ENCODE data around the gene PGBD1. TPM values are rescaled to one million over a fixed set of nuclear protein-coding genes. Genes with fewer than 3 reads are reported as not detected.

Gene PGBD1
- total RNA-seq, 2 donors from 2014 or later = 8.7 to 10.8 TPM

- WGBS, 2 experiments (ENCODE audit: insufficient coverage in 1 of 2, insufficient read length in 1 of 2) = 91 to 96% methylated on average over 2 to 3 of the region's 3 CpGs
- no peaks in the 10 kb centered on the region for H3K27me3 ChIP-seq (ENCODE audit: control insufficient read depth, insufficient read depth, low read length, poor library complexity, severe bottlenecking)
- H3K27ac ChIP-seq (ENCODE audit: low read depth, low read length) = no peak overlapping the region
- TF ChIP-seq CTCF (conservative IDR thresholded peaks at IDR 0.05) = no peak
- Mint-ChIP-seq H3K27ac (no peak overlapping the region), H3K9me3 (peaks cover 51% of the 10 kb centered on the region), H3K4me1 (peaks cover 13% of the 10 kb centered on the region), H3K4me3 (no peak overlapping the region), H3K27me3 (ENCODE audit: insufficient read depth) (no peaks in the 10 kb centered on the region), H3K36me3 (ENCODE audit: low read depth) (peaks cover 67% of the 10 kb centered on the region)
- peaks cover 15% of the 10 kb centered on the region for H3K4me1 ChIP-seq (ENCODE audit: control insufficient read depth, insufficient read depth, low read length)
- H3K36me3 ChIP-seq (ENCODE audit: control insufficient read depth, insufficient read depth, low read length) = peaks cover 70% of the 10 kb centered on the region
- peak overlapping the region; percentile 37 for H3K4me3 ChIP-seq (ENCODE audit: low read length)
- peaks cover 33% of the 10 kb centered on the region for H3K9me3 ChIP-seq (ENCODE audit: control insufficient read depth, low read length)
- peak; percentile 59 for DNase-seq
- H3K9ac ChIP-seq (ENCODE audit: extremely low read depth, low read length, poor library complexity, severe bottlenecking) = no peak overlapping the region
These were observed 45.4 kb upstream of the PGBD1 start for GRCh38 chr6:28235912-28236452.

- H3K9me3 ChIP-seq (ENCODE audit: control insufficient read depth, low read length) = peaks cover 13% of the 10 kb centered on the region
- no peak for DNase-seq
- H3K9me3 Mint-ChIP-seq = peaks cover 15% of the 10 kb centered on the region
- peaks cover 46% of the 10 kb centered on the region for H3K36me3 ChIP-seq (ENCODE audit: control insufficient read depth, insufficient read depth, low read length)
- H3K36me3 Mint-ChIP-seq (ENCODE audit: low read depth) = peaks cover 39% of the 10 kb centered on the region
- no peaks in the 10 kb centered on the region for H3K27me3 Mint-ChIP-seq (ENCODE audit: insufficient read depth)
- 100% methylated on average over 1 of the region's 1 CpG for WGBS, 2 experiments (ENCODE audit: insufficient coverage in 1 of 2, insufficient read length in 1 of 2)
- TF ChIP-seq CTCF (conservative IDR thresholded peaks at IDR 0.05) = no peak
- H3K27ac Mint-ChIP-seq = no peak overlapping the region
- H3K27ac ChIP-seq (ENCODE audit: low read depth, low read length) = no peak overlapping the region
- H3K4me3 Mint-ChIP-seq = no peak overlapping the region
- H3K9ac ChIP-seq (ENCODE audit: extremely low read depth, low read length, poor library complexity, severe bottlenecking) = no peak overlapping the region
- no peaks in the 10 kb centered on the region for H3K27me3 ChIP-seq (ENCODE audit: control insufficient read depth, insufficient read depth, low read length, poor library complexity, severe bottlenecking)
- peaks cover 14% of the 10 kb centered on the region for H3K4me1 ChIP-seq (ENCODE audit: control insufficient read depth, insufficient read depth, low read length)
- H3K4me3 ChIP-seq (ENCODE audit: low read length) = no peak overlapping the region
- H3K4me1 Mint-ChIP-seq = peaks cover 13% of the 10 kb centered on the region
These were observed 41.7 kb upstream of the PGBD1 start for GRCh38 chr6:28239636-28240035.

GRCh38 chr6:28240471-28240870, 40.9 kb upstream of the PGBD1 start:
- peaks cover 13% of the 10 kb centered on the region for H3K9me3 ChIP-seq (ENCODE audit: control insufficient read depth, low read length)
- no peak overlapping the region for H3K27ac Mint-ChIP-seq
- DNase-seq = no peak
- peaks cover 7% of the 10 kb centered on the region for H3K4me1 Mint-ChIP-seq
- no peaks in the 10 kb centered on the region for H3K27me3 ChIP-seq (ENCODE audit: control insufficient read depth, insufficient read depth, low read length, poor library complexity, severe bottlenecking)
- TF ChIP-seq CTCF (conservative IDR thresholded peaks at IDR 0.05) = no peak
- H3K9me3 Mint-ChIP-seq = peaks cover 9% of the 10 kb centered on the region
- H3K4me3 Mint-ChIP-seq = no peak overlapping the region
- no peak overlapping the region for H3K9ac ChIP-seq (ENCODE audit: extremely low read depth, low read length, poor library complexity, severe bottlenecking)
- H3K36me3 Mint-ChIP-seq (ENCODE audit: low read depth) = peaks cover 39% of the 10 kb centered on the region
- H3K27me3 Mint-ChIP-seq (ENCODE audit: insufficient read depth) = no peaks in the 10 kb centered on the region
- H3K4me1 ChIP-seq (ENCODE audit: control insufficient read depth, insufficient read depth, low read length) = peaks cover 10% of the 10 kb centered on the region
- H3K4me3 ChIP-seq (ENCODE audit: low read length) = no peak overlapping the region
- H3K36me3 ChIP-seq (ENCODE audit: control insufficient read depth, insufficient read depth, low read length) = peaks cover 50% of the 10 kb centered on the region
- 89% methylated on average over 1 of the region's 1 CpG; no CpG with 5 or more reads in 1 of the 2 experiments for WGBS, 2 experiments (ENCODE audit: insufficient coverage in 1 of 2, insufficient read length in 1 of 2)
- no peak overlapping the region for H3K27ac ChIP-seq (ENCODE audit: low read depth, low read length)
